NCI-H2171 (cell line): Measurements from ENCODE around the gene FMNL1.
A peak's percentile ranks its signal among the peaks of the same experiment; 100 is the strongest.
"Not testable (repeated sequence)": the region's sequence is repeated elsewhere in the genome, so short reads cannot be mapped to it uniquely, and the experiment has no call there.

Experiments
- DNase-seq: peaks from one replicate; lab custom pipeline; 2025; lab: John Stamatoyannopoulos, UW

The FMNL1 gene

GRCh38 chr17:45235416-45236281, 14.0 kb downstream of the FMNL1 start:
- DNase-seq = no peak

- DNase-seq = no peak
These were observed 14.6 kb downstream of the FMNL1 start for GRCh38 chr17:45236282-45236606.

GRCh38 chr17:45237686-45238085, 16.0 kb downstream of the FMNL1 start:
- no peak for DNase-seq

- no peak for DNase-seq
These were observed 16.6 kb downstream of the FMNL1 start for GRCh38 chr17:45238155-45238774.

DNA sequence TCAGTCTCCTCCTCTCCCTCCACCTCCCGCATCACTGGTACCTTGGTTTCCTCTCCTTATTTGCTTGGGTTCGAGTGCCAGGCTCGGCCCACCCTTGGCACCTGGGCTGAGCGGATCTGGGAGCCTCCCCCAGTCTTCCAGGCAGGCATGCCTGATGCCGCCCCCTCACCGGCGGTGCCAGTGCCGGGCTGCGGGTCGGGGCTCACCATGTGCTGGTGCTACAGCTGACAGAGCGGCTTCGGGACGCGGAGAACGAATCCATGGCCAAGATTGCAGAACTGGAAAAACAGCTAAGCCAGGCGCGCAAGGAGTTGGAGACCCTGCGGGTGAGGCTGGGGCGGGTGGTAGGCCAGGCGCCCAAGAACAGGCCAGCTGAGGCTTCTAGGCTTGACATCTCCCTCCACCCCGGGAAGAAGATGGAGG, 19.2 kb downstream of the FMNL1 start:
- DNase-seq = no peak

DNA sequence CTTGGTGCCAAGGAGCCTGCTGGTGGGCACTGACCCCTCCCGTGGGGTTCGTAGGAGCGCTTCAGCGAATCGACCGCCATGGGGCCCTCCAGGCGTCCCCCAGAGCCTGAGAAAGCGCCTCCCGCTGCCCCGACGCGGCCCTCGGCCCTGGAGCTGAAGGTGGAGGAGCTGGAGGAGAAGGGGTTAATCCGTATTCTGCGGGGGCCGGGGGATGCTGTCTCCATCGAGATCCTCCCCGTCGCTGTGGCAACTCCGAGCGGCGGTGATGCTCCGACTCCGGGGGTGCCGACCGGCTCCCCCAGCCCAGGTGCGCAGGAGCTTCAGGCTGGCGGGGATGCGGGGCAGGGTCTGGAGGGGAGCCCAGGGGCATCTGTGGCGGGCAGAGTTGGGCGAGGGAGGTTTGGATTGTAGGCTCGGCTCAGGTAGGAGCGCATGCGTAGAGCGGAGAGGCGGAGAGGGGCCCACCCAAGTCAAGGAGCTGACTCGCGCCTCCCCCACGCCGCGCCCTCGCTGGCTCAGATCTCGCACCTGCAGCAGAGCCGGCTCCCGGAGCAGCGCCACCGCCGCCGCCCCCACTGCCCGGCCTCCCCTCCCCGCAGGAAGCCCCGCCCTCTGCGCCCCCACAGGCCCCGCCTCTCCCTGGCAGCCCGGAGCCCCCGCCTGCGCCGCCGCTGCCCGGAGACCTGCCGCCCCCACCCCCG, 19.8 kb downstream of the FMNL1 start:
- peak; percentile 47 for DNase-seq

GRCh38 chr17:45242029-45242414, 20.3 kb downstream of the FMNL1 start:
- DNase-seq = no peak

DNA sequence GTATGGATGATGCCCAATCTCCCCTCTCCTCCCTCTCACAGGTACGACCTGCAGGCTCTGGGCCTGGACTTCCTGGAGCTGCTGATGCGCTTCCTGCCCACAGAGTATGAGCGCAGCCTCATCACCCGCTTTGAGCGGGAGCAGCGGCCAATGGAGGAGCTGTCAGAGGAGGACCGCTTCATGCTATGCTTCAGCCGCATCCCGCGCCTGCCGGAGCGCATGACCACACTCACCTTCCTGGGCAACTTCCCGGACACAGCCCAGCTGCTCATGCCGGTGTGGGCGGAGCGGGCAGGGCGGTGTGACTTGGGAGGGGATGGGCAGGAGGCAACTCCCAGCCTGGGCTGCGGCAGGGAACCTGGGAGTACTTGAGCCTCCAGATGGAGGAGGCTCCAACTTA, 22.1 kb downstream of the FMNL1 start:
- DNase-seq = no peak

DNA sequence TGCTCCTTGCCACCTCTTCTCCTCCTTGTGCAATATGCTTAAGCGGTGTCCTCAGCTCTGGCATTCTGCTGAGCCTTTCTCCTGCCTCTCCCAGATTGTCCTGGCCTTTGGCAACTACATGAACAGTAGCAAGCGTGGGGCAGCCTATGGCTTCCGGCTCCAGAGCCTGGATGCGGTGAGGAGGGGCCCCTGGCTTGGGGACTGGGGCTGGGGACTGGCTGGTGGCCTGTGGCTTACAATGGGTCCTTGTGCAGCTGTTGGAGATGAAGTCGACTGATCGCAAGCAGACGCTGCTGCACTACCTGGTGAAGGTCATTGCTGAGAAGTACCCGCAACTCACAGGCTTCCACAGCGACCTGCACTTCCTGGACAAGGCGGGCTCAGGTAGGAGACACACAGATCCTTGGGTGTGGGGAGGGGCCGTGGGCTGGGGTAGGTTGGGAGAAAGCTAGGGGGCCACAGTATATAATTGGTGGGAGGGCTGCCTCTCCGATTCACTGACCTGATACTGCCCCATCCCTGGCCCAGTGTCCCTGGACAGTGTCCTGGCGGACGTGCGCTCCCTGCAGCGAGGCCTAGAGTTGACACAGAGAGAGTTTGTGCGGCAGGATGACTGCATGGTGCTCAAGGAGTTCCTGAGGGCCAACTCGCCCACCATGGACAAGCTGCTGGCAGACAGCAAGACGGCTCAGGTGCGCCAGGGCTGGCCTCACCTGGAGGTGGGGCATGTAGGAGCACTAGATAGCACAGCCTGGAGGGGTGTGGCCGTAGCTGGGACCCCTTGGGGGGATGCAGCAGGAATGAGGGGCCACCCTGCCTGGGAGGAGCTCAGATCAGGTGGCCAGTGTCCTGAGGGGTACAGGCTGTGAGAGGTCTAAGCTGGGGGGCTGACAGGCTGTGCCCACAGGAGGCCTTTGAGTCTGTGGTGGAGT, 23.3 kb downstream of the FMNL1 start:
- DNase-seq = no peak

- DNase-seq = no peak
These were observed 24.7 kb downstream of the FMNL1 start for GRCh38 chr17:45246338-45246737.

DNA sequence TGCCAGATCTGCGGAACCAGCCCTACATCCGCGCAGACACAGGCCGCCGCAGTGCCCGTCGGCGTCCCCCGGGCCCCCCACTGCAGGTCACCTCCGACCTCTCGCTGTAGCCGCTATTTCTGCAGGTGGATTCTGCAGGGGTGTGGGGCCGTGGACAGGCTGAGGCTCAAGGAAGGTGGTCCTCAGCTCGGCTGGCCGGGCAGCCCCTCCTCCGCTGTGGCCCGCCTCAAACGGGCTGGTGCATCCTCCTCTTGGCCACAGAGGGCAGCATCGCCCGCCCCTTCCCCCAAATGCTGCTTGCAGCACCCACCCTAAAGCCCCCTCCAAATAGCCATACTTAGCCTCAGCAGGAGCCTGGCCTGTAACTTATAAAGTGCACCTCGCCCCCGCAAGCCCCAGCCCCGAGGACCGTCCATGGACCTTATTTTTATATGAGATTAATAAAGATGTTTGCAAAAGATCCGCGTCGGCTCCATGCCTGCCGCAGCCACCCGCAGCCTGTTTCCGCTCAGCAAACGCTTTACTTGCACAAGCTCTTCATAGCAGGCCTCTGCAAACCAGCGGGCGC, 25.3 kb downstream of the FMNL1 start:
- peak; percentile 44 for DNase-seq

- DNase-seq = peak; percentile 96
These were observed 25.9 kb downstream of the FMNL1 start for GRCh38 chr17:45247429-45248131.

DNA sequence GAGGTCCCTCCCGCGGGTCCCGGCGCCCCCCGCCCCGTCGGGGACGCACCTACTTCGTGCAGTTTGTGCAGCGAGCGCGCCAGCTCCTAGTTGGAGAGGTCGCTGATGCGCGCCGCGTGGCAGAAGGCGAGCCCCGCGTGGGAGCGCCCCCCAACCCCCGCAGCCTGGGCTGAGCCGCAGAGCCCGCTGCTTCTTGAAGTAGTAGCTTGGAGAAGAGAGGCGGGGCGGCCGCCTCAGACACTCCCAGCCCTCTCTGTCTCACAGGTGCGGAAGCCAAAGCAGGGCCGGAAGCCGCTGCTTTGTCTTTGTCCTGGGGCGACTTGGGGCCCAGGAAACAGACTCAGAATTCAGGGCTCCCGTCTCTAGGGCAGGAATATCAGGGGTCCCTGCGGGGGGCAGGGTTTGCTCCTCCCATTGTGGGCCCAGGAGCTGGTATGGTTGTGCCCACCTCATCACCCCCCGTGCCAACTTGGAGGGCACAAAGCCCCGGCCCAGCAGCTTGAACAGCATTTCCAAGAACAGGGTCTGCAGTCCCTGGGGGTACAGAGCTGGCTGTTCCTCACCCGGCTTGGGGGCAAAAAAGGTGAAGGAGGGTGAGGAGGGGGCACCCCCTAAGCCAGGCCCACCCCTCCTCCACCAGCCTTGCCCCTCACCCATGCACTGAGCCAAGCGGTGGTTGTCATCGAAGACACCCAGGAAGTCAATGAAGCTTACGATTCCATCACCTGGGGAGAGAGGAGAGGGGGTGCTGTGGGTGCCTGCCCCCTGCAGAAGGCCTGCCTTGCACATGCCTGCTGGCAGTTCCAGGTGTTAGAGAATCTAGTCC, 26.7 kb downstream of the FMNL1 start:
- peak; percentile 38 for DNase-seq

- no peak for DNase-seq
These were observed 30.2 kb downstream of the FMNL1 start for GRCh38 chr17:45251931-45252330.

DNA sequence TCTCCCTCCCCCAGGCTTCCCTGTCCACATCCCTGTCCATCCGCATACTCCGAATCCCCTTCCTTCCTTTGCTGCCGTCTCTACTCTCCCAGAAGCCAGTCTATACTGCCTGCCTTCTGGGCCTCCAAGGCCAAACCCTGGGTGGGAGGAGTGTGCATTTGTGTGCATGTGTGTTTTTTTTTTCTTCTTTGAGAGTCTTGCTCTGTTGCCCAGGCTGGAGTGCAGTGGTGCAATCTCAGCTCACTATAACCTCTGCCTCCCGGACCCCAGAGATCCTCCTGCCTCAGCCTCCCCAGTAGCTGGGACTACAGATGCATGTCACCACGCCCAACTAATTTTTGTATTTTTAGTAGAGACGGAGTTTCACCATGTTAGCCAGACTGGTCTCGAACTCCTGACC, 31.6 kb downstream of the FMNL1 start:
- DNase-seq = not testable (repeated sequence)

DNA sequence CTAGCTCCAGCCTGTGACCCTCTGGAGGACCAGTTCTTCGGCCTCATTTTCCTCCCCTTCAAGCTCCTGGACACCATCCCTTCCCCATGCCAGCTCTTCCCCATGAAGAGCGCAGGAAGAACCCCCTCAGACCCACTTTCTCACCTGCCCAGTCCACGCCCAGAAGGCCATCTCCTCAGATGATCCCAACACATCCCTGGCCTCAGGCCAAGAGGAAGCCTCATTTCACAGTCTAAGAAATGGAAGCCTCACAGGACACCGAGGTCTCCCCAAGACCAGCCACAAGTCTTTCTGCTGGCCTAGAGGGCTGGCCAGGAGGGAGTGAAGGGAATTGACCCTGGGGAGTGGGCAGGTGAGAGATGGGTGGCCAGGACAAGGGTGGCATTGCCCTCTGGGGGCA, 32.2 kb downstream of the FMNL1 start:
- no peak for DNase-seq

DNA sequence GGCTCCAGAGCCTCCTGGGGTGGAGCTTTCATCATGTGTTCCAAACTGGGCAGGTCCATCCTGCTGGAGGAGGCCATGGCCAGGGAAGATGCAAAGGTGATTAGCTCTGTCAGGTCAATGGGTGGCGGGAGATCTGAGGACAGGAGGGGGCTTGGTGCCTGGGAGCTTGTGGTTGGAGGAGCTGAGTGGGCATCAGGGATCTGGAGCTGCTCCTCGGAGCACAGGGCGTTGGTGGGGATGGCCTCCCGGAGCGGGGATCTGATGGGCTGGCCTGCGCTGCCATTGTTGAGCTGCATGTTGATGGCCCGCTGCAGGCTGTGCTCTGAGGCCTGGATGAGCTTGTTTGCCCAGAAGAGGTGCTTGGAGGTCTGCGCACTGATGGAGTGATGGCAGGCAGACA, 33.7 kb downstream of the FMNL1 start:
- DNase-seq = no peak

GRCh38 chr17:45256114-45256966, 34.7 kb downstream of the FMNL1 start:
- DNase-seq = no peak

GRCh38 chr17:45257115-45257514, 35.4 kb downstream of the FMNL1 start:
- DNase-seq = no peak
